ENCODE results near the gene AGAP9. TPM values are rescaled to one million over a fixed set of nuclear protein-coding genes. Genes with fewer than 3 reads are reported as not detected.
"Not testable (repeated sequence)": the region's sequence is repeated elsewhere in the genome, so short reads cannot be mapped to it uniquely, and the experiment has no call there.

Gene AGAP9
- total and polyA plus RNA-seq, 4 donors = 3.6 to 8.7 (median 5.4) TPM

DNA sequence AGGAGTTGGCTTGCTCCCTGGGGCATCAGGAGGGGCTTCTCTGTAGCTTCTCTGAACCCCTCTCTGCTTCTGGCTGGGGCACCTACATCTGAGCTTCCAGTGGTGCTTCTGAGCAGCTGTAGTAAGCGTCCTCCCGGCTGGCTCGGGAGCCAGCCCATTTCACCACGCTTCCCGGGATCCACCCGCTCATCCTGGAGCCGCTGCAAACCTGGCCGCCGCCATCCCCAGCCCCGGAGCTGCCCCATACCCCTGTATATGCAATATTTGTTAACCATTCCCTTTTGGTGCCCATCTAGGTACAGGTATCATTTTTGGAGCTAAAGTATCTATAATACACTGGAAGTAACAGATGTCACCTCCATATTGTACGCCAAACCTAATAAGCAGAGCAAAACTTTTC lies 38.7 kb downstream of the AGAP9 start:
- H3K36me3 ChIP-seq (ENCODE audit: control insufficient read depth in 4 of 4, insufficient read depth in 4 of 4, low read length in 4 of 4); DNase-seq; ATAC-seq (ENCODE audit: insufficient read depth, low FRiP score); H3K27ac ChIP-seq (ENCODE audit: low read depth in 1 of 2, low read length in 1 of 2); H3K9ac ChIP-seq (ENCODE audit: insufficient read depth in 1 of 2, low read length in 2 of 2); H3K27me3 ChIP-seq (ENCODE audit: control insufficient read depth in 3 of 3, insufficient read depth in 3 of 3, low read length in 2 of 3); H3K4me3 ChIP-seq; H3K4me1 ChIP-seq (ENCODE audit: control insufficient read depth in 5 of 5, insufficient read depth in 5 of 5, low read length in 5 of 5); H3K9me3 ChIP-seq (ENCODE audit: control insufficient read depth in 4 of 4, insufficient read depth in 3 of 4, low read length in 3 of 4): not testable (repeated sequence)
- 90 to 92% methylated on average over 11 of the region's 11 CpGs for WGBS, 2 donors

DNA sequence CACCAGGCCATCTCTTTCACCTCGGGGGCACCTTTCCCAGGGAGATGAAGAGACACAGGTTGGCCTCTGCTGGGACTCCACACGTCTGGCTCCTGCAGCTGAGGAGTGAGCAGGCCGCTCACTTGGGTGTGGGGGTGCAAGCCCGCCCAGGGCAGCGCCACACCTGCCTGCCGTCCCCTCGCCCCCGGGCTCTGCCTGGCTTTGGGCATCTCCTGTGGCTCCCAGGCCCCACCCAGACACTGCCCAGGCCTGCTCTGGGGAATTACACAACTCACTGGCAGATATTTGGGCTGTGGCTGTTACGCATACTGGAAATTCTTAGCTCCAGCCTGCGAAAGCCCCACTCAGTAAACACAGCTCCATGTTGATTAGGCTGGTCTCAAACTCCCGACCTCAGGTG lies 39.5 kb downstream of the AGAP9 start, which contains the start of gene ANXA8:
TSS of gene ANXA8 (minus strand) at position 193 of the 400 bp plus-strand sequence. CDS start at position 11, 182 bp downstream.
- not testable (repeated sequence) for H3K9me3 ChIP-seq (ENCODE audit: control insufficient read depth in 4 of 4, insufficient read depth in 3 of 4, low read length in 3 of 4); ATAC-seq (ENCODE audit: insufficient read depth, low FRiP score); H3K27me3 ChIP-seq (ENCODE audit: control insufficient read depth in 3 of 3, insufficient read depth in 3 of 3, low read length in 2 of 3); H3K27ac ChIP-seq (ENCODE audit: low read depth in 1 of 2, low read length in 1 of 2); H3K4me3 ChIP-seq; H3K36me3 ChIP-seq (ENCODE audit: control insufficient read depth in 4 of 4, insufficient read depth in 4 of 4, low read length in 4 of 4); H3K9ac ChIP-seq (ENCODE audit: insufficient read depth in 1 of 2, low read length in 2 of 2); H3K4me1 ChIP-seq (ENCODE audit: control insufficient read depth in 5 of 5, insufficient read depth in 5 of 5, low read length in 5 of 5); DNase-seq
- 85 to 88% methylated on average over 8 of the region's 11 CpGs for WGBS, 2 donors

DNA sequence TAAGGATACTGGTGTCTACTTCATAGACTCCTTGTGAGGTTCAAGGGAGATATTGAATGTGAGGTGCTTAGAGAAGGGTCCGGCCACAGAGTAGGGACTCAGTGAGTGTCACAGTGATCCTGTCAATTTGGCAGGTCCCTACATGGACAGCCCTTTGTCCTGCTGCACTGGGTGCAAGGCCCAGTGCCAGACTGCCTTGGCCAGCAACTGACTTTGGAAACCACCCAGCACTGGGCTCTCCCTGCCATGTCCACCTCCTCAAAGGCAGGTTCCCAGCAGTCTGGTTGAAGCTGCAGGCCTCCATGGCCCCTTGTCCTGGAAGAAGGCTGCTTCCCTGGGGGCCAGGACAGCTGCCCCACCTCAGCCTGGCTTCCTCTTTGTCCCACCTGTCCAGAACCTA lies 41.1 kb downstream of the AGAP9 start:
- H3K36me3 ChIP-seq (ENCODE audit: control insufficient read depth in 4 of 4, insufficient read depth in 4 of 4, low read length in 4 of 4); DNase-seq; H3K4me3 ChIP-seq; H3K27ac ChIP-seq (ENCODE audit: low read depth in 1 of 2, low read length in 1 of 2); H3K9ac ChIP-seq (ENCODE audit: insufficient read depth in 1 of 2, low read length in 2 of 2); H3K9me3 ChIP-seq (ENCODE audit: control insufficient read depth in 4 of 4, insufficient read depth in 3 of 4, low read length in 3 of 4); H3K4me1 ChIP-seq (ENCODE audit: control insufficient read depth in 5 of 5, insufficient read depth in 5 of 5, low read length in 5 of 5); H3K27me3 ChIP-seq (ENCODE audit: control insufficient read depth in 3 of 3, insufficient read depth in 3 of 3, low read length in 2 of 3); ATAC-seq (ENCODE audit: insufficient read depth, low FRiP score): not testable (repeated sequence)
- no CpG with 5 or more reads among the region's 1 CpG for WGBS, 2 donors

DNA sequence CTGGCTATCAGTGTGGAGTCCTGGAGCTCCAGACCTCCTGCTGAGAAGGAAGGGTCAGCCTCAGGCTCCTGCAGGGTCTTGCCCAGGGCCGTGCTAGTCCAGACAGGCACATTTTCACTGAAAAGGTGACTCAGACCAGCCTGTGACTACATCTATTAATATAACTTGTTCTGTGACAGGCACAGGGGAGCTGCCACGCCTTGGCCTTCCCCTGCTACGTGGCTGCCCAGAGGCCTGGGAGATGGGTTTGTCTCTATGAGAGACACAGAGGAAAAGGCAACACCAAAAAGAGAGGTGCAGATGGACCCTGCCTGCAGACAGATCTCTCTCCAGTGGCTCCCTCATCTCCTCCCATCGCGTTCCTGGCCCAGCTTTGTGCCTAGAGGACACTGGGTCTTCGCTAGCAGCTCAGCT lies 41.7 kb downstream of the AGAP9 start:
- H3K4me1 ChIP-seq (ENCODE audit: control insufficient read depth in 5 of 5, insufficient read depth in 5 of 5, low read length in 5 of 5); H3K27me3 ChIP-seq (ENCODE audit: control insufficient read depth in 3 of 3, insufficient read depth in 3 of 3, low read length in 2 of 3); H3K9ac ChIP-seq (ENCODE audit: insufficient read depth in 1 of 2, low read length in 2 of 2); DNase-seq; ATAC-seq (ENCODE audit: insufficient read depth, low FRiP score); H3K4me3 ChIP-seq; H3K36me3 ChIP-seq (ENCODE audit: control insufficient read depth in 4 of 4, insufficient read depth in 4 of 4, low read length in 4 of 4); H3K9me3 ChIP-seq (ENCODE audit: control insufficient read depth in 4 of 4, insufficient read depth in 3 of 4, low read length in 3 of 4); H3K27ac ChIP-seq (ENCODE audit: low read depth in 1 of 2, low read length in 1 of 2): not testable (repeated sequence)
- WGBS, 2 donors = 87 to 98% methylated on average over 5 of the region's 6 CpGs

DNA sequence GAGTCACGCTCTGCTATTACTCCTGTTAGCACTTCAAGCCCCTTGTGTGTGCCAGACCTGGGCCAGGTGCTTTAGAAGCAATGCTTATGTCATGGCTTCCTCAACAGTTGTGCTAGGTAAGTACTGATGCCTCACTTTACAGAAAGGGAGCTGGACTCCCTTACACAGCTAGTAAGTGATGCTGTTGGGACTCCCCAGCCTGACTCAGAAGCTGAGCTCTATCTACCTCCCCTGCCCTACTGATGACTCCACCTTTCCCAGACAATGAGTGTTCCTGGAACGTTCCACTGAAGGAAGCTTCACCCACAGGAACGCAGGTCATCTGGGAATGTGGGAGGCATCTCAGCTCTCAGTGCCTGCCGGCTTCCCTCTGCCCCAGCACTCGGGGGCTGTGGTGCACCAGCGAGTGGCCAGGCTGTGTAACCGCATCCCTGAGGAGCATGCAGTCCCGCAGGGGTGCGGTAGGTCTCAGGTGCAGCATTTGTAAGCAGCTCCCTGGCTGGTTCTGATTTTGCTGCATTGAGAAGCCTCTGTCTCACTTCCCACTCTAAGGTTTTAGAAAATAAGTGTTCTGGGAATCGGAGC lies 42.2 kb downstream of the AGAP9 start:
- H3K4me3 ChIP-seq; H3K9ac ChIP-seq (ENCODE audit: insufficient read depth in 1 of 2, low read length in 2 of 2); H3K27ac ChIP-seq (ENCODE audit: low read depth in 1 of 2, low read length in 1 of 2); H3K4me1 ChIP-seq (ENCODE audit: control insufficient read depth in 5 of 5, insufficient read depth in 5 of 5, low read length in 5 of 5); H3K27me3 ChIP-seq (ENCODE audit: control insufficient read depth in 3 of 3, insufficient read depth in 3 of 3, low read length in 2 of 3); DNase-seq; H3K9me3 ChIP-seq (ENCODE audit: control insufficient read depth in 4 of 4, insufficient read depth in 3 of 4, low read length in 3 of 4); H3K36me3 ChIP-seq (ENCODE audit: control insufficient read depth in 4 of 4, insufficient read depth in 4 of 4, low read length in 4 of 4): not testable (repeated sequence)
- ATAC-seq (ENCODE audit: insufficient read depth, low FRiP score) = peak; percentile 76
- 70 to 84% methylated on average over 7 to 8 of the region's 10 CpGs for WGBS, 2 donors

DNA sequence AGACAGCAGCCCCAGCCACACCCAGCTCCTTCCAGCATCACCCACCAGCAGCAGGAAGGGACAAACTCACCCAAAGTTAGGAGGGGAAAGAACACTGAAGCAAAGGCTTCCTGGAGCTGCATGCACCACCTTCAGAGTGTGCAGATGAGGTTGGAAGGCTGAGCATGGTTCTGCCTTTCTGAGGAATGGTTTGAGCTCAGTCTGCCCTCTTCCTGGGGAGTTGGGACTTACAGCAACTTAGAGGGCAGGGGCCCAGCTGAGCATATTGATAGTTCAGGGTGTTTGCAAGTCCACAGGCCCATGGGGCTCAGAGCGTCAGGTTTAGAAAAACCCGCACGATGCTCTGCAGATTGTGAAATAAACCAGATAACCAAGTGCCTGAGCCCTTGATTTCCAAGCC lies 43.3 kb downstream of the AGAP9 start:
- not testable (repeated sequence) for H3K27ac ChIP-seq (ENCODE audit: low read depth in 1 of 2, low read length in 1 of 2); H3K9ac ChIP-seq (ENCODE audit: insufficient read depth in 1 of 2, low read length in 2 of 2); H3K36me3 ChIP-seq (ENCODE audit: control insufficient read depth in 4 of 4, insufficient read depth in 4 of 4, low read length in 4 of 4); H3K4me3 ChIP-seq; H3K4me1 ChIP-seq (ENCODE audit: control insufficient read depth in 5 of 5, insufficient read depth in 5 of 5, low read length in 5 of 5); H3K27me3 ChIP-seq (ENCODE audit: control insufficient read depth in 3 of 3, insufficient read depth in 3 of 3, low read length in 2 of 3); ATAC-seq (ENCODE audit: insufficient read depth, low FRiP score); DNase-seq; H3K9me3 ChIP-seq (ENCODE audit: control insufficient read depth in 4 of 4, insufficient read depth in 3 of 4, low read length in 3 of 4)
- WGBS, 2 donors = no CpG with 5 or more reads among the region's 3 CpGs

DNA sequence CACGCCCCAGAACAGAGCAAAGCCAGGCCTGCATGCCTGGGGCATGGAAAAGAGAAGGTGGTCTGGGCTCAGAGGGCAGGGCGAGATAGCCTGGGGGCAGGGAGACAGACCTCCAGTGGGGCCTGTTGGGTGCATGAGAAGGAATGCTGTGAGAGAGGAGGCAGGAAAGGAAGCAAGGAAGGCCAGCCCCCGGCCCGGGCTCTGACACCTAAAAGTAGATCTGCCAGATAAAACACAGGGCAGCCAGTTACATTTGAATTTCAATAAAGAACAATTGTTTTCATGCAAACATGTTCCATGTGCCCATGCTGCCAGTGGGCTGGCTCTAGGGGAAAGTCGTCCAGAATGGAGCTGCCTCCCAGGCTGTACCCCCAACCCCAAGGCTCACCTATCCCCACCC lies 45.3 kb downstream of the AGAP9 start:
- DNase-seq; H3K9me3 ChIP-seq (ENCODE audit: control insufficient read depth in 4 of 4, insufficient read depth in 3 of 4, low read length in 3 of 4); H3K36me3 ChIP-seq (ENCODE audit: control insufficient read depth in 4 of 4, insufficient read depth in 4 of 4, low read length in 4 of 4); H3K4me1 ChIP-seq (ENCODE audit: control insufficient read depth in 5 of 5, insufficient read depth in 5 of 5, low read length in 5 of 5); H3K4me3 ChIP-seq; H3K27me3 ChIP-seq (ENCODE audit: control insufficient read depth in 3 of 3, insufficient read depth in 3 of 3, low read length in 2 of 3); ATAC-seq (ENCODE audit: insufficient read depth, low FRiP score); H3K9ac ChIP-seq (ENCODE audit: insufficient read depth in 1 of 2, low read length in 2 of 2); H3K27ac ChIP-seq (ENCODE audit: low read depth in 1 of 2, low read length in 1 of 2): not testable (repeated sequence)
- 60 to 63% methylated on average over 3 to 4 of the region's 5 CpGs for WGBS, 2 donors

DNA sequence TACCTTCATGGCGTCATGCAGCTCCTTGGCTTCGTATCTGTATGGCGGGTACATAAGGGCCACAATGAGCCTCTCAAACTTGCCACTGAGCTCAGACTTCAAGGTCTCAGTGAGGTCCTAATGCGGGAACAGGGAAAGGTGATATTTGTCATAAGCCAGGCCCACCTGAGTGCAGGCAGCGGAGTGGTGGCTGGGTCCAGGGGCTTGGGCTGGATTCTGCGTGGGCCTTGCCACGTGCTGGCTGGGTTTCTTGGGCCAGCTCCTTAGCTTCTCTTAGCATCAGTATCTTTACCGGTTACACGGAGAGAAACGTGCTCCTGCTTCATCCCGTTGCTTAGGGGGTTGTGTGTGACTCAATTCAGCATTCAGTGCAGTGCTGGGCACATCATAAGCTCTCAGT lies 46.4 kb downstream of the AGAP9 start:
- not testable (repeated sequence) for H3K36me3 ChIP-seq (ENCODE audit: control insufficient read depth in 4 of 4, insufficient read depth in 4 of 4, low read length in 4 of 4); H3K4me1 ChIP-seq (ENCODE audit: control insufficient read depth in 5 of 5, insufficient read depth in 5 of 5, low read length in 5 of 5); H3K4me3 ChIP-seq; H3K9ac ChIP-seq (ENCODE audit: insufficient read depth in 1 of 2, low read length in 2 of 2); H3K27me3 ChIP-seq (ENCODE audit: control insufficient read depth in 3 of 3, insufficient read depth in 3 of 3, low read length in 2 of 3); DNase-seq; H3K9me3 ChIP-seq (ENCODE audit: control insufficient read depth in 4 of 4, insufficient read depth in 3 of 4, low read length in 3 of 4); H3K27ac ChIP-seq (ENCODE audit: low read depth in 1 of 2, low read length in 1 of 2); ATAC-seq (ENCODE audit: insufficient read depth, low FRiP score)
- WGBS, 2 donors = 96 to 97% methylated on average over 7 to 9 of the region's 11 CpGs
